Vagina (tissue), 2 donors: ENCODE data around the gene TIE1. TPM values are rescaled to one million over a fixed set of nuclear protein-coding genes. Genes with fewer than 3 reads are reported as not detected.
A peak's percentile ranks its signal among the peaks of the same experiment; 100 is the strongest.

ENCODE experiments used
- DNase-seq, 2 donors: peaks; one replicate each; pipeline ENCODE4 v3.0.0-alpha.2; 2017; ENCODE audit errors: extremely low spot score in 2 of 2
- H3K27ac ChIP-seq: fragments of 200-600 bp; sonication (generic); one replicate; pipeline ENCODE4 v1.5.1; 2019
- H3K27me3 ChIP-seq: fragments of 200-600 bp; sonication (generic); one replicate; pipeline ENCODE4 v1.5.1; 2019
- H3K36me3 ChIP-seq, 2 donors: fragments of 200-600 bp; sonication (generic); one replicate each; pipeline ENCODE4 v1.5.1; 2017 to 2019
- H3K4me1 ChIP-seq: fragments of 200-600 bp; sonication (generic); one replicate; pipeline ENCODE4 v1.5.1; 2019
- H3K4me3 ChIP-seq, 2 donors: fragments of 200-600 bp; sonication (generic); 1 replicate in 1 of 2; 2 replicates in 1 of 2; pipeline ENCODE4 v1.5.1; 2016 to 2019
- H3K9me3 ChIP-seq: fragments of 200-600 bp; sonication (generic); one replicate; pipeline ENCODE4 v1.5.1; 2019
- CTCF ChIP-seq, 3 experiments: fragments of 450-650 bp in 2 of 3; fragments of 200-600 bp in 1 of 3; sonication (generic) in 1 of 3; IDR thresholded peaks; one replicate each; pipeline ENCODE4 v1.5.1; 2017 to 2019; ENCODE audit warnings: antibody characterized with exemption in 3 of 3, mild to moderate bottlenecking in 2 of 3, moderate library complexity in 2 of 3
- POLR2A ChIP-seq, 2 donors: fragments of 450-650 bp; IDR thresholded peaks; one replicate each; pipeline ENCODE4 v1.6.1; 2017; ENCODE audit warnings: antibody characterized with exemption in 2 of 2, mild to moderate bottlenecking in 2 of 2, moderate library complexity in 2 of 2
- POLR2AphosphoS5 ChIP-seq, 2 donors: sonication (generic); formaldehyde crosslinking; IDR thresholded peaks; one replicate each; pipeline ENCODE4 v1.9.0; 2017; ENCODE audit warnings: antibody characterized with exemption in 2 of 2, mild to moderate bottlenecking in 2 of 2, low read depth in 1 of 2; ENCODE audit not compliant: insufficient read depth in 1 of 2
- intact Hi-C: fragments of 100-400 bp; cut with DNase I; formaldehyde crosslinking; loops from one replicate; pipeline ENCODE4 v1.15.1; 2023
- total RNA-seq: library from RNA; depleted of rRNA; stranded (reverse); fragments of >200 nt; gene quantifications from one replicate; pipeline ENCODE4 v1.2.3, GENCODE V29; 2016

TIE1 gene
- total RNA-seq, 1 donor from 2014 or later = 36.1 TPM

DNA sequence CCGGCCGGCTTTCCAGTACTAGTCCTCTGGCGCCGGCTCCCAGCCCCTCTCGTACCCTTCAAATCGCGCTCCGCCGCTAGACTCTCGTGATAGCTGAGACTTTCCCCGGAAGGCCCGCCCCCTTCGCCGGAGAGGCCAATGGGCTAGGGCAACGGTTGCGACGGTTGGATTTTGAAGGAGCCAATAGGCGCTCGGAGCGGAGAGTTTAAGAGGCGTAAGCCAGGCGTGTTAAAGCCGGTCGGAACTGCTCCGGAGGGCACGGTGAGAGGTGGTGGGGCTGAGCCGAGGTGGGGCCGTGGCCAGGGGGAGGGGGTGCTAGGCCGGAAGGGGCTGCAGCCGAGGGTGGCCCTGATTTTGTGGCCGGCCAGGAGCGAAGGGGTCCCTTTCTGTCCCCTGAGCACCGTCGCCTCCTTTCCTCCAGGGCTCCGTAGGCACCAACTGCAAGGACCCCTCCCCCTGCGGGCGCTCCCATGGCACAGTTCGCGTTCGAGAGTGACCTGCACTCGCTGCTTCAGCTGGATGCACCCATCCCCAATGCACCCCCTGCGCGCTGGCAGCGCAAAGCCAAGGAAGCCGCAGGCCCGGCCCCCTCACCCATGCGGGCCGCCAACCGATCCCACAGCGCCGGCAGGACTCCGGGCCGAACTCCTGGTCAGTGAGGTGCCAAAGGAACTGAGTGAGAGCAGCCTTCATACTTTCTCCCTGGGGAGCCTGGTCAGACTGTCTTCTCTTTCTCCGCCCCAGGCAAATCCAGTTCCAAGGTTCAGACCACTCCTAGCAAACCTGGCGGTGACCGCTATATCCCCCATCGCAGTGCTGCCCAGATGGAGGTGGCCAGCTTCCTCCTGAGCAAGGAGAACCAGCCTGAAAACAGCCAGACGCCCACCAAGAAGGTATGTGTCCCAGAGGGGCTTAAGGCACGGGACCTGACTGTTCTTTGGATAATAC lies 58.2 kb downstream of the TIE1 start, which contains the start of gene CDC20:
CDC20 (plus strand) TSS at position 236 of the 948 bp plus-strand sequence; CDS start at position 471, 235 bp downstream.
- no peaks in the 10 kb centered on the region for H3K9me3 ChIP-seq
- DNase-seq = peak; percentile 97 to 98
- H3K4me3 ChIP-seq = peak within 1 kb of the TSS; percentile 58 to 72
- peaks cover 0 to 22% of the 10 kb centered on the region in 2 donors for H3K36me3 ChIP-seq
- TF ChIP-seq POLR2AphosphoS5 (IDR thresholded peaks at IDR 0.05; ENCODE audit: insufficient read depth in 1 of 2, low read depth in 1 of 2) (peak; percentile 70 to 92), CTCF (IDR thresholded peaks at IDR 0.05) (no peak), POLR2A (IDR thresholded peaks at IDR 0.05) (no peak)
- H3K4me1 ChIP-seq = peaks cover 17% of the 10 kb centered on the region
- peak within 1 kb of the TSS; percentile 94 for H3K27ac ChIP-seq
- no peaks in the 10 kb centered on the region for H3K27me3 ChIP-seq
- intact Hi-C loops = no loop called here

GRCh38 chr1:43359696-43360095 lies 58.9 kb downstream of the TIE1 start:
- no peaks in the 10 kb centered on the region for H3K27me3 ChIP-seq
- H3K4me1 ChIP-seq = peaks cover 17% of the 10 kb centered on the region
- H3K27ac ChIP-seq = no peak overlapping the region
- H3K36me3 ChIP-seq = peaks cover 0 to 29% of the 10 kb centered on the region in 2 donors
- TF ChIP-seq CTCF (IDR thresholded peaks at IDR 0.05) = no peak
- TF ChIP-seq POLR2AphosphoS5 (IDR thresholded peaks at IDR 0.05; ENCODE audit: insufficient read depth in 1 of 2, low read depth in 1 of 2) = no peak
- no peak for TF ChIP-seq POLR2A (IDR thresholded peaks at IDR 0.05)
- no peak overlapping the region for H3K4me3 ChIP-seq
- no peaks in the 10 kb centered on the region for H3K9me3 ChIP-seq
- no peak for DNase-seq
- intact Hi-C loops = loop anchor here (10.0 kb wide), 1 partner anchor 95 kb away; the partner anchor contains the start of gene HYI

GRCh38 chr1:43360616-43361015 lies 59.8 kb downstream of the TIE1 start:
- no peak overlapping the region for H3K27ac ChIP-seq
- H3K4me3 ChIP-seq = no peak overlapping the region
- no peaks in the 10 kb centered on the region for H3K9me3 ChIP-seq
- TF ChIP-seq POLR2AphosphoS5 (IDR thresholded peaks at IDR 0.05; ENCODE audit: insufficient read depth in 1 of 2, low read depth in 1 of 2) (no peak), CTCF (IDR thresholded peaks at IDR 0.05) (no peak), POLR2A (IDR thresholded peaks at IDR 0.05) (no peak)
- peaks cover 17% of the 10 kb centered on the region for H3K4me1 ChIP-seq
- H3K27me3 ChIP-seq = no peaks in the 10 kb centered on the region
- peaks cover 0 to 38% of the 10 kb centered on the region in 2 donors for H3K36me3 ChIP-seq
- intact Hi-C loops = loop anchor here (10.0 kb wide), 1 partner anchor 94 kb away; the partner anchor contains the start of gene HYI
- no peak for DNase-seq

DNA sequence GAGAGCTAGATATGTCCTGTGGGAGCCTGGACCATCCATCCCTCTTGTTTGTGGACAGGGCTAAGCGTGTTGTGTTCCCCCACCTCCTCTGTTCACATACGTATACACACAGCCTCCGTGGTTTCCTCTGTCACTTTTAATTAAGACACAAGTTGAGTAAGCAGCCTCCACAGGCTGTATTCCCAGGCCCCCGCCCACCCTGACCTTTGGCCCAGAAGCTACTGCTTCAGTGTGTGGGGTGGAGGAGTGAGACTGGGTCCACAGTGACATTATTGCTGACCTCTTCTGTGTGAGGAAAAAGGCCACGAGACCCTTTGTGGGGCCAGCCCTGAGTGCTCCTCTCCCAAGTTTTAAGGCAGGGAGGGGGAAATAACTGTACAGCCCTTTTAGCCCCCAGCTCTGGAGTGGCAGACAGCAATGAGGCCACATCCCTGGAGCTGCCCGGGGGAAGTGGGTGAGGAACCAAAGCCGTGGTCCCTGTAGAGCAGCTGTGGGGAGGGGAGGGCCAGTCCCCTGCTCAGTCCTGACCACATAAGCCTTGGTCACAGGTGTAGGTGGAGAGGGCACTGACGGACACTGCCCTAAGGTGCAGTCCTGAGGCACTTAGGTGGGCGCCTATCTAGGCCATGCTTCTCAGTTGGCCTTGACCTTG lies 62.6 kb downstream of the TIE1 start:
- H3K9me3 ChIP-seq = no peaks in the 10 kb centered on the region
- peaks cover 25% of the 10 kb centered on the region for H3K4me1 ChIP-seq
- no peak for TF ChIP-seq POLR2AphosphoS5 (IDR thresholded peaks at IDR 0.05; ENCODE audit: insufficient read depth in 1 of 2, low read depth in 1 of 2)
- no peak for TF ChIP-seq CTCF (IDR thresholded peaks at IDR 0.05)
- DNase-seq = no peak
- H3K36me3 ChIP-seq = peaks cover 0 to 38% of the 10 kb centered on the region in 2 donors
- H3K27ac ChIP-seq = no peak overlapping the region
- H3K27me3 ChIP-seq = no peaks in the 10 kb centered on the region
- intact Hi-C loops = loop anchor here (10.0 kb wide), 1 partner anchor 91 kb away; the partner anchor contains the start of gene HYI
- no peak overlapping the region for H3K4me3 ChIP-seq
